IPS DF 4.7 (cell line): ENCODE measurements around the gene TAF5L.
"Not testable (repeated sequence)": the region's sequence is repeated elsewhere in the genome, so short reads cannot be mapped to it uniquely, and the experiment has no call there.

ENCODE experiments used
- DNase-seq: peaks from one replicate; pipeline ENCODE4 v3.0.0-alpha.2; 2013; ENCODE audit warnings: low spot score; ENCODE audit errors: extremely low read depth

Gene TAF5L

DNA sequence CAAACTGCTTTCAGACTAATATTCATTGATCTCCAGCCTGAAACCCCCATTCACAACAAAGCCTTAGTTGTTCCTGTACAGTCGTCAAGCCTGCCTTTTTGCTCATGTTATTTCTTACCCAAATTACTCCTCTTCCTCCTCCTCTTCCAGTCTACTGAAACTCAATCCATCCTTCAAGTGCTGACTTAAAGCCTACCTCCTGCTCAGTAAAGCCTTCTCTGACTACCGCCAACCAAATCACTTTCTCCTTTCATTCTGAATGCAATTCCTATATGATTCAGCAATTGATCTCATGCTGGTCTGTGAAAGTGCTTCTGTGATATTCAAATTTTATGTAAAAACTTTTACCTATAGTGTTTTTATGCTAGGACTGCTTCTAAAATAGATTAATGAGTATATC lies 18.6 kb downstream of the TAF5L start:
- DNase-seq = no peak

DNA sequence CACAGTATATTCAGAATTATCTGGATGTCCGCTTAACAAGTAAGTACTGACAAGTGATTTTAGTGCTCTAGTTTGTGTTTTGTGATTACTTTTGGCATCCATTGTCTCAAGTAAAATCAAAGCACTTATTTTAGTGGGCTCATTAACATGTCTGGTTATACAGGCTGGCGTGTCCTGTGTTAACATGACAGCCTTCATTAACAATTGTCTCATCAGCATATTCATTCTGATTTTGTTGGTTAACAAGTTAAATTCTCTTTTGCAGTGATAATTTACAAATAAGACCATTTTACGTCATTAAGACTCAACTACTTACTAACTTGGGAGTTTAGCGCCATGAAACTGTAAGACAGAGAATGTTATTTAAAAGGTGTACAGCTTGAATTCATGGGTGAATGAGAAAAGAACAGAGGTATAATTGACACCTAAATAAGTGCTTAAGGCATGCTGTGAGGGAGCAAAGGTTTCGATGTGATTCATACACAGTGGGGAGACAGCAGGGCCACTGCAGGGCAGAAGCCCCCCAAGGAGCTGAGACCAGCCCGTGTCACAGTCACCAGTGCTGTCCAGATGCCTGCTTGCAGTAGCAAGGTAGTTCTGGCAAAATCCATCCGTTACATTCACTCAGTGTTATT lies 22.4 kb downstream of the TAF5L start:
- DNase-seq = no peak

- no peak for DNase-seq
Measured at GRCh38 chr1:229600229-229600628, 25.7 kb downstream of the TAF5L start.

DNA sequence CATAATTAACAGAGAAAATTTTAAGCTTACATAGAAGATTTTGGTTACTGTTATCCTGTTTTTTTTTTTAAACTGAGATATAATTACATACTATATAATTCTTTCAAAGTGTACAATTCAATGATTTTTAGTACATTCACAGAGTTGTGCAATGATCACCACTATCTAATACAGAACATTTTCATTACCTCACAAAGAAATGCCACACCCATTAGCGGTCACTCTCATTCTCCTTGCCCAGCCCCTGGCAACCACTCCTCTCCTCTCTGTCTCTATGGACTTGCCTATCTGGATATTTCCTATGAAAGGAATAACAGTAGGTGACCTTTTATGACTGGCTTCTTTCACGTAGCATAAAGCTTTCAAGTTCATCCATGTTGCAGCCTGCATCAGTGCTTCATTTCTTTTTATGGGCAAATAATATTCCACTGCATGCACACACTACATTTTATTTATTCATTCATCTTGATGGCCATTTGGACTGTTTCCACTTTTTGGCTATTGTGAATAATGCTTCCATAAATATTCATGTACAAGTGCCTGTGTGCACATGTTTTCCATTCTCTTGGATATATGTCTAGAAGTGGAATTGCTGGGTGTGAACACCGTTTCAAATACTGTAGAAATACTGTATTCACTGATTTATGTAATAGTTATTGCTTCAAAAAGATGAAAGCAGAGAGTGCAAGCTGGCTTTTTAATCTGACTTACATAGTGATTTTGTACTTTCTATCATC lies 26.5 kb downstream of the TAF5L start:
- no peak for DNase-seq

DNA sequence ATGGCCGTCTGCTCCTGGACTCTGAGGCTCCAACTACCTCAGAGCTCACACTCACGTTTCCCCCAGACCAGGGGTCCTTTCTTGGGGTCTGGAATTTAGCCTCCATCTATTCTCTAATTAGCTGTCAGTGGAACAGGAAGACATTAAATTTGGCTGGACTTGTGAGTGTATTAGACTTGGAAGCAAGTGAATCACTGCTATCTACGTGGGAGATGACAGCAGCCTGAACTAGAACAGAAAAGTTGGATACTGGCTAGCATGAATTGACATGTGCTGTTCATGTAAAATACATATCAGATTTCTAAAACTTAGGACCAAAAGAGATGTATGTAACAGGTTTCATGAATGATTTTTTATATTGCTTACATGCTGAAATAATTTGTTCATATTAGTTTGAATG lies 28.0 kb downstream of the TAF5L start:
- no peak for DNase-seq

DNA sequence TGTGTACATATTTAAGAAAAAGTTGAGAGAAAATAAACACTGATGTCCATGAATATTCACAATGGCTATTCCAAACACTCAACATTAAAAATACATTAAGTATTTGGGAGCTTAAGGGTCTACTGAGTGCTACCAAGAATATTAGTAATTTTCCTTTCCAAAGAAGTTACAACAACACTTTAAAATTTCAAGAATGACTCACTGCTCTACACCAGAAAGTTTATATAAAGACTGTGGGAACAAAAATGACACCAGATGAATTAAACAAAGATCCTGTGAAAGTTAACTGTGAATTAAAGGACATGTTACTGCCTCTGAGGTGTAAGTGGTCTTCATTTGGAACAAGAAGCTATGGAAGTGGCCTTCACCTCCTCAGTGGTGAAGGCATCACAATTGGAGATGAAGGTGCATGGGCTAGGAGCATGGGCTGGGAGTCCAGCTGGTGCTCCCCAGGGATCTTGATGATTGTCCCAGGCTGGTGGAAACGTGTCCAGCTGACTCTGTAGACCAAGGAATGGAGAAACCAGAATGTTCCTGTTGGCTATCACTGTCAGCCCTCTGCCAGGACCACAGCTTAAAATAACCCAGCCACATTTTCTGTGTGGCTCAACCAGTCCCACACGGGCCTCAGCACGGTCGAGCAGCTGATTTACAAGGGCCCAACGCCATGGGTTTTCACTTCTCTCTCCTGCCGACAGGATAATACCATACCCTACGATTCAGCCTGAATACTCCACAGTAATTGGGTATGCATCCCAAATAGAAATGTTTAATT lies 28.8 kb downstream of the TAF5L start:
- no peak for DNase-seq

DNA sequence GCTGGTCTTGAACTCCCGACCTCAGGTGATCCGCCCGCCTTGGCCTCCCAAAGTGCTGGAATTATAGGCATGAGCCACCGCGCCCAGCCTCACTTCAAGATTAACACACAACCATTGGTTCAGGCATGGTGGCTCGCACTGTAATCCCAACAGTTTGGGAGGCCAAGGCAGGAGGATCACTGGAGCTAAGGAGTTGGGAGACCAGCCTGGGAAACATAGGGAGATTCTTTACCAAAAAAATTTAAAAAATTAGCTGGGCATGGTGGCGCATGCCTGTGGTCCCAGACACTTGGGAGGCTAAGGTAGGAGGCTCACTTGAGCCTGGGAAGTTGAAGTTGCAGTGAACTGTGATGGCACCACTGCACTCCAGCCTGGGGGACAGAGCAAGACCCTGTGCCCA lies 30.0 kb downstream of the TAF5L start:
- DNase-seq = not testable (repeated sequence)

DNA sequence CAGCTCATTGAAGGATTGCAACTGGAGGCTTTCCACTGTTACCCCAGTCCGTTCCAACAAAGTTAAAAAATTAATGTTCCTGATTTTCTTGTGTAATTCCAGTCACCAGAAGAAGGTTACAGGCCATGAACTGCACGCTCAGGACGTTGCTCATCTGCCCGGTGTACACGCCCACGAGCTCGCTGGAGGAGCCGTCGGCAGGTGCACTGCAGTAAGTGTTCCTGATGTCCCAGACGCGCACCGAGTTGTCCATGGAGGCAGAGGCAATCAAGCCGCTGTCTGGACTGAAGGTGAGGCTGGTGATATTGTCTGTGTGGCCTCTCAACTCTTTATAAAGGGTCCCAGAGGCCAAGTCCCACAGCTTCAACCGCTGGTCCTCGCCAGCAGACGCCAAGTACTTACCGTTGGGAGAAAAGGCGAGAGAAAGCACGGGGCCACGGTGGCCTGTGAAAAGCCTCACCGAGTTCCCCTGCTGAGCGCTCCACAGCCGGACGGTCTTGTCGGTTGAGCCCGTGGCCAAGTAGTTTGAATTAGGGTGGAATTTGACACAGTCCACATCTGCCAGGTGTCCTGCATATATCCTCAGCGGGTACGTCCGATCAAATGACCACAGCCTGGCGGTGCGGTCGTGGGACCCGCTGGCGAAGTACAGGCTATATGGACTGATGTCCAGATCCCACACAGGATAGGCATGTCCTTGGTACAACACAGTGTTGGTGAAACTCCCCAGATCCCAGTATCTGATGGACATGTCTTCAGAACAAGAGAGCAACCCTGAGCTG lies 31.5 kb downstream of the TAF5L start:
- DNase-seq = no peak

DNA sequence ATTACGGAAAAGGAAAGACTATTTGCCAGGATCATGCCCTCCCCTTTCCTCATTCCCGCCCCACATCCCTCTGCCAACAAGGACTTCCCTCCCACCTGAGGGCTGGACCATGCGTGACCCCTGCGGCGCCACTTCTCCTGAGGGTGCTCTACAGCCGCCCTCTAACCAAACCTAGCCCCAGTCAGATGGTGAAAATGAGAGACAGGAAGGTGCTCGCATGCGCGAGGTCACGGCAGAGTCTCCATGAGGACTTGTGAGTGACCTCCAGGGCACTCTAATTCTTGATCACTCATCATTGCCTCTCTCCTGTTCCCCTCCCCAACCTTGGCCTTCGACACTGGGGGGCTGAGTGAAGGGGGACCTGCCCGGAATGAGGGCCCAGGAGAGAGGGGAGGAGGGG lies 32.1 kb downstream of the TAF5L start:
- no peak for DNase-seq

DNA sequence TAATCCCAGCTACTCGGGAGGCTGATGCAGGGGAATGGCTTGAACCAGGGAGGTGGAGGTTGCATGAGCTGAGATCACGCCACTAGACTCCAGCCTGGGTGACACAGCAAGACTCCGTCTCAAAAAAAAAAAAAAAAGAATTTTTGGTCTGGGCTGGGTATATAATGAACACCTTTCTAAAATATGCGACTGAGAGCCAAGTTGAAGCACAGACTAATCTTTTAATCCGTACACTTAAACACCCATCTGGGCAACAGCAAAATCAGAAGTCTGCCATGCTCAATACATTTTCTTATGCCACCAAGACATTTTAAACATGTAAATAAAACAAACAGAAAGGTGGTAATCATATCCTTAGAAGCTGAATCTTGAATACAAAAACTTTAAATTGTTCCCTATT lies 35.8 kb downstream of the TAF5L start:
- DNase-seq = no peak

DNA sequence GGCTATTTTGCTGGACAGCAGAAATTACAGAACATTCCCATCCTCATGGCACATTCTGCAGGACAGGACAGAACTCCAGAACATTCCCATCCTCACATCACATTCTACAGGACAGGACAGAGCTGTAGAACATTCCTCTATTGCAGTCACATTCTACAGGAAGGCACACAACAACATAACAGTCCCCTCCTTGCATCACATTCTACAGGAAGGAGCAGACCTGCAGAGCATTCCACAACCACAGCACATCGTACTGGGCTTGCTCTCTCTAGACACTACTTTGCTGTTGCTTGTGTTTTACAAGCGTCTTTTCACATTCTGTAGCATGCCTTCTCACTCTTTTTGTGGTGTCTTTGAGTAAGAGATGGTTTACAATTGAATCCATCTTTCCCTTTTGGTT lies 40.6 kb downstream of the TAF5L start:
- DNase-seq = no peak

GRCh38 chr1:229582715-229583114 lies 43.2 kb downstream of the TAF5L start:
- no peak for DNase-seq

GRCh38 chr1:229582011-229582694 lies 43.8 kb downstream of the TAF5L start:
- no peak for DNase-seq

- DNase-seq = no peak
Measured at GRCh38 chr1:229581485-229581884, 44.4 kb downstream of the TAF5L start.

DNA sequence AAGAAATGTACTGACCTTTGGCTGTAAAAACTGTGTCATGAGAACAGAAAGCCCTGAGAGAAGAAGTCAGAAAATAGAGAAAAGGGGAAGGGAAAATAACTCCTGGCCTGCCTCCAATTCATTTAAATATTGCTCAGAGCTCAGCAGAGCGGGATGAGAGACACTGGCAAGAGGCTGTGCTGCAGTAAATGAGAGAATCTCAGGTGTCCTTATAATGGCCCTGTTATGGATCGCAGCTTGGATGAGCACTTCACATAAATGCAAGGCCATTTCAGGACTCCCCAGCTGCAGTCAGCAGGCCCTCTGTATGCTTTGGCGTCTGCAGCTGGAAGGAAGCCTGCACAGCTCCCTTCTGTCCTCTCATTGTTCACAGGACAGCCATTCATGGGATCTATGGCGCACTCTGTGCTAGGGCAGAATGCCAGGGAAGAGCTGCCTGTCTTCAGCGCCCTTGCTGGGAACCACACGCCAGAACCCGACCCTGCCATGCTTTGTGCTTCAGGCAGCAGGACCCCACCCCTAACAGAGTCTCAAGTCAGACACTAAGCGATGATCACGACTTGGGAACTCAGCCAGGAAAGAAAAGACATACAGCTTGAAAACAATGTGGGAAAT lies 46.8 kb downstream of the TAF5L start:
- no peak for DNase-seq

- no peak for DNase-seq
Measured at GRCh38 chr1:229578168-229579058, 47.5 kb downstream of the TAF5L start.

GRCh38 chr1:229574679-229575442 lies 51.1 kb downstream of the TAF5L start:
- DNase-seq = no peak

DNA sequence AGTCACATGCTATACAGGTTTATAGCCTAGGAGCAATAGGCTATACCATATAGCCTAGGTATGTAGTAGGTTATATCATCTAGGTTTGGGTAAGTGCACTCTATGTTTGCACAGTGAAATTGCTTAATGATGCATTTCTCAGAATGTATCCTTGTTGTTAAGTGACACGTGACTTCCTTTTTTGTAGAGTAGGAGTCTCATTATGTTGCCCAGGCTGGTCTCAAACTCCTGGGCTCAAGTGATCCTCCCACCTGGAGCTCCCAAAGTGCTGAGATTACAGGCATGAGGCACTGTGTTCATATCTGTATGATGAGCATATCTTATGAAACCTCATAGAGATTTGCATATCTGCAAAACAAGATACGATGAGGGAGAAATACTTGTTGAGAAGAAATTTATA lies 53.6 kb downstream of the TAF5L start:
- DNase-seq = no peak
